RWPE2 (cell line): ENCODE data around the gene GALR2.

ENCODE experiments used
- ATAC-seq: fragments of 200-7000 bp; cut with Tn5 transposase; 3 replicates; pipeline ENCODE4 v1.9.1; 2021; ENCODE audit warnings: low read depth
- DNase-seq: peaks from one replicate; pipeline ENCODE4 v3.0.0-alpha.2; 2020; ENCODE audit warnings: low spot score
- H3K27ac ChIP-seq: fragments of 450-650 bp; 2 replicates; pipeline ENCODE4 v1.5.1; 2017; ENCODE audit warnings: mild to moderate bottlenecking; ENCODE audit not compliant: poor library complexity, severe bottlenecking
- H3K27me3 ChIP-seq: fragments of 250-450 bp; sonication (Bioruptor Pico); 2 replicates; pipeline ENCODE4 v1.5.1; 2021; ENCODE audit warnings: mild to moderate bottlenecking, moderate library complexity; ENCODE audit not compliant: insufficient read depth, poor library complexity, severe bottlenecking
- H3K36me3 ChIP-seq: fragments of 250-450 bp; sonication (Bioruptor Pico); 2 replicates; pipeline ENCODE4 v1.5.1; 2020; ENCODE audit warnings: low read depth, mild to moderate bottlenecking, moderate library complexity
- H3K4me1 ChIP-seq: fragments of 250-450 bp; sonication (Bioruptor Pico); 2 replicates; pipeline ENCODE4 v1.5.1; 2021; ENCODE audit warnings: mild to moderate bottlenecking, moderate library complexity; ENCODE audit not compliant: insufficient read depth, poor library complexity, severe bottlenecking
- H3K4me3 ChIP-seq: fragments of 250-450 bp; sonication (Bioruptor Pico); 2 replicates; pipeline ENCODE4 v1.5.1; 2021; ENCODE audit warnings: mild to moderate bottlenecking, moderate library complexity; ENCODE audit not compliant: severe bottlenecking
- H3K9me3 ChIP-seq: fragments of 250-450 bp; sonication (Bioruptor Pico); 2 replicates; pipeline ENCODE4 v1.5.1; 2021; ENCODE audit warnings: mild to moderate bottlenecking, moderate library complexity; ENCODE audit not compliant: severe bottlenecking
- TF ChIP-seq, protein P1 (sequence below): fragments of 450-650 bp; IDR thresholded peaks from one replicate; pipeline ENCODE4 v1.5.1; 2017; ENCODE audit warnings: mild to moderate bottlenecking, moderate library complexity; ENCODE audit not compliant: poor library complexity, severe bottlenecking

The GALR2 gene

DNA sequence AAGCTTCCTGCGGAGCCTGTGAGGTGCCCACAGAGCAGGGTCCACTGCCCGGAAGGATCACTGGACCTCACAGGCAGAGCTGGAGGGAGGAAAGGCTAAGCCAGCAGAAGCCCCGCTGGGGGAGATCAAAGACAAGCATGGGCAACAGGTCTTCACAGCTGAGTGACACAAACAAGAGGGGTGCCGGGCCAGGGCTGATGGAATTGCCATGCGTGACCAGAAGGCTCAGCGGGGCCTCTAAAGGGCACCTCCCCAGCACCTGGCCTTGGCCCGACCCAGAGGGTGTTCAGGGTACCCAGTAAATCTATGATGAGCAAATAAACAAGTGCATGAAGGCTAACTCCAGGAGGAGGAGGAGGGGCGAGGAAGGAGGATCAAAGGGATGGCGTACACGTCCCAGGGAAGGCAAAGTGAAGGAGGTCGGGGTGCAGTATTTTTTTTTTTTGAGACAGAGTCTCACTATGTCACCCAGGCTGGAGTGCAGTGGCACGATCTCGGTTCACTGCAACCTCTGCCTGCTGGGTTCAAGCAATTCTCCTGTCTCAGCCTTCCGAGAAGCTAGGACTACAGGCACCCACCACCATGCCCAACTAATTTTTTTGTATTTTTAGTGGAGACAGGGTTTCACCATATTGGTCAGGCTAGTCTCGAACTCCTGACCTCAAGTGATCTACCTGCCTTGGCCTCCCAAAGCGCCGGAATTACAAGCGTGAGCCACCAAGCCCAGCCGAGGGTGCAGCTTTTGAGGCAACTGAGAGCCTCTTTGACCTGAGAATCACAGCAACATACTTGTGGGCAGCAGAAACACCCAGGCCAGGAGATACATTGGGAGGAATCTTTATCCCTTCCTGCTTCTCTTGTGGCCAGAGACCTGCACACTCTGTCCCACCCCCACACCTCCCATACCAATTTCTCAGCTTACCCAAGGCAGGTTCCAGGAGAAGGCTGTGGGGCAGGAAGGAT, 45.1 kb downstream of the GALR2 start:
- ATAC-seq = no peak
- TF ChIP-seq, protein P1, sequence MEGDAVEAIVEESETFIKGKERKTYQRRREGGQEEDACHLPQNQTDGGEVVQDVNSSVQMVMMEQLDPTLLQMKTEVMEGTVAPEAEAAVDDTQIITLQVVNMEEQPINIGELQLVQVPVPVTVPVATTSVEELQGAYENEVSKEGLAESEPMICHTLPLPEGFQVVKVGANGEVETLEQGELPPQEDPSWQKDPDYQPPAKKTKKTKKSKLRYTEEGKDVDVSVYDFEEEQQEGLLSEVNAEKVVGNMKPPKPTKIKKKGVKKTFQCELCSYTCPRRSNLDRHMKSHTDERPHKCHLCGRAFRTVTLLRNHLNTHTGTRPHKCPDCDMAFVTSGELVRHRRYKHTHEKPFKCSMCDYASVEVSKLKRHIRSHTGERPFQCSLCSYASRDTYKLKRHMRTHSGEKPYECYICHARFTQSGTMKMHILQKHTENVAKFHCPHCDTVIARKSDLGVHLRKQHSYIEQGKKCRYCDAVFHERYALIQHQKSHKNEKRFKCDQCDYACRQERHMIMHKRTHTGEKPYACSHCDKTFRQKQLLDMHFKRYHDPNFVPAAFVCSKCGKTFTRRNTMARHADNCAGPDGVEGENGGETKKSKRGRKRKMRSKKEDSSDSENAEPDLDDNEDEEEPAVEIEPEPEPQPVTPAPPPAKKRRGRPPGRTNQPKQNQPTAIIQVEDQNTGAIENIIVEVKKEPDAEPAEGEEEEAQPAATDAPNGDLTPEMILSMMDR = no peak
- Histone ChIP-seq H3K27me3 (no peaks in the 10 kb centered on the region), H3K4me1 (no peaks in the 10 kb centered on the region), H3K4me3 (no peak overlapping the region), H3K9me3 (no peaks in the 10 kb centered on the region), H3K27ac (no peak overlapping the region), H3K36me3 (no peaks in the 10 kb centered on the region)
- DNase-seq = no peak

GRCh38 chr17:76120658-76121008, 46.1 kb downstream of the GALR2 start:
- no peak for DNase-seq
- no peak overlapping the region for H3K27ac ChIP-seq
- H3K27me3 ChIP-seq = no peaks in the 10 kb centered on the region
- H3K4me1 ChIP-seq = no peaks in the 10 kb centered on the region
- H3K4me3 ChIP-seq = no peak overlapping the region
- TF ChIP-seq, protein P1 = no peak
- ATAC-seq = no peak
- H3K36me3 ChIP-seq = no peaks in the 10 kb centered on the region
- H3K9me3 ChIP-seq = no peaks in the 10 kb centered on the region

- Histone ChIP-seq H3K4me3 (no peak overlapping the region), H3K4me1 (no peaks in the 10 kb centered on the region), H3K36me3 (no peaks in the 10 kb centered on the region), H3K27me3 (no peaks in the 10 kb centered on the region), H3K27ac (no peak overlapping the region), H3K9me3 (no peaks in the 10 kb centered on the region)
- ATAC-seq = no peak
- TF ChIP-seq, protein P1 = no peak
- no peak for DNase-seq
Observed at GRCh38 chr17:76121932-76122430, 47.4 kb downstream of the GALR2 start.

DNA sequence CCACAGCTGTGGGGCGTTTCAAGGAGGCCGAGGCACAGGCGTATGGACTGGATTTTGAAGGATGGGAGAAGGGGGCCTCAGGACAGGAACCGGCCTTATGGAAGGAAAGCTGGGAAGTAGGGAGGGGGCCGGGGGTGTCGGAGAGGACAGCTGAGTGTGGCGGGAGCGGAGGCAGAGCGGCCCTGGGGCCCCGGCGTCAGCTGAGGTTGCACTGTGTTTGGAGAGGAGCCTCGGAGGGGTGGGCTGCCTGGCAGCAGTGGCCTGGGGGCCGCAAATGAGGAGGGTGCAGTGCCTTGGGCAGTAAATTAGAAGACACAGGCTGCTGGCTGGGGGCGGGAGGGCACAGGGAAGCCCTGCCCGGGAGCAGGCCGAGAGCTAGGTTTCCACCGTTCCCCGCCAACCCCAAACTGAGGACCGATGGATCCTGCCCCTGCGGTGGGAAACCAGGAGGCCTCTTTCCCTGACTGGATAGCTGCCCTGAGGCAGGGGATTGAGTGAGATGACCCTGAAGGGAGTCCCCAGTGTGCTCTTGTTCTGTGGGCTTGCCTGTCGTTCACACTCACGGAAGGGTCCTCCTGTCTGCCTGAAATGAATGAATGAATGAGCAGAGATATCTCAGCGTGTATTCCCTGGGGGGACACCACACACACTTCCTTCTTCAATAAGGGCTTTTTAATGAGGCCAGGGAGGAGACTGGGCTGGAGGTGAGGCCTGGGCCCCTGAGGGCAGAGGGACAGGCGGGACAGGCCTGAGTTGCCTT, 48.0 kb downstream of the GALR2 start:
- ATAC-seq (no peak), DNase-seq (no peak)
- no peaks in the 10 kb centered on the region for H3K9me3 ChIP-seq
- TF ChIP-seq, protein P1 = no peak
- H3K4me3 ChIP-seq = no peak overlapping the region
- no peaks in the 10 kb centered on the region for H3K36me3 ChIP-seq
- no peaks in the 10 kb centered on the region for H3K27me3 ChIP-seq
- H3K27ac ChIP-seq = no peak overlapping the region
- no peaks in the 10 kb centered on the region for H3K4me1 ChIP-seq

- no peaks in the 10 kb centered on the region for H3K36me3 ChIP-seq
- H3K4me3 ChIP-seq = no peak overlapping the region
- TF ChIP-seq, protein P1 = no peak
- H3K9me3 ChIP-seq = no peaks in the 10 kb centered on the region
- no peak overlapping the region for H3K27ac ChIP-seq
- no peak for DNase-seq
- H3K27me3 ChIP-seq = no peaks in the 10 kb centered on the region
- ATAC-seq = no peak
- H3K4me1 ChIP-seq = no peaks in the 10 kb centered on the region
Observed at GRCh38 chr17:76123191-76123499, 48.6 kb downstream of the GALR2 start.
